ENCODE data around the gene SETDB2.

- TF ChIP-seq CTCF (IDR thresholded peaks at IDR 0.05) (no peak), POLR2A (IDR thresholded peaks at IDR 0.05) (no peak), POLR2AphosphoS5 (IDR thresholded peaks at IDR 0.05; ENCODE audit: insufficient read depth in 1 of 2, low read depth in 1 of 2) (no peak)
These were observed 83.0 kb downstream of the SETDB2 start for GRCh38 chr13:49527123-49527522.

Measured in vagina (tissue), 2 donors.